ENCODE measurements around the gene RRBP1.
"Not testable (repeated sequence)": the region's sequence is repeated elsewhere in the genome, so short reads cannot be mapped to it uniquely, and the experiment has no call there.

The RRBP1 gene

GRCh38 chr20:17662333-17663039 lies 19.6 kb downstream of the RRBP1 start:
- peak; percentile 79 for DNase-seq

GRCh38 chr20:17661121-17661744 lies 20.8 kb downstream of the RRBP1 start:
- DNase-seq: peak; percentile 45

- no peak for DNase-seq
These were observed 21.4 kb downstream of the RRBP1 start for GRCh38 chr20:17660667-17661066.

- DNase-seq: no peak
These were observed 22.2 kb downstream of the RRBP1 start for GRCh38 chr20:17659801-17660200.

- not testable (repeated sequence) for DNase-seq
These were observed 22.7 kb downstream of the RRBP1 start for GRCh38 chr20:17659344-17659743.

GRCh38 chr20:17658648-17658993 lies 23.4 kb downstream of the RRBP1 start:
- DNase-seq: no peak

GRCh38 chr20:17657898-17658647 lies 24.0 kb downstream of the RRBP1 start:
- DNase-seq: no peak

GRCh38 chr20:17657079-17657825 lies 24.8 kb downstream of the RRBP1 start:
- no peak for DNase-seq

GRCh38 chr20:17655865-17656479 lies 26.1 kb downstream of the RRBP1 start:
- no peak for DNase-seq

- peak; percentile 43 for DNase-seq
These were observed 26.8 kb downstream of the RRBP1 start for GRCh38 chr20:17655286-17655651.

- peak; percentile 59 for DNase-seq
These were observed 27.3 kb downstream of the RRBP1 start for GRCh38 chr20:17654649-17655285.

GRCh38 chr20:17653835-17654648 lies 28.0 kb downstream of the RRBP1 start:
- no peak for DNase-seq

GRCh38 chr20:17652411-17652810 lies 29.6 kb downstream of the RRBP1 start:
- DNase-seq: no peak

GRCh38 chr20:17651760-17652388 lies 30.2 kb downstream of the RRBP1 start:
- DNase-seq: no peak

- peak; percentile 39 for DNase-seq
These were observed 30.8 kb downstream of the RRBP1 start for GRCh38 chr20:17651129-17651759.

- DNase-seq: no peak
These were observed 31.5 kb downstream of the RRBP1 start for GRCh38 chr20:17650301-17651128.

GRCh38 chr20:17648791-17649730 lies 33.0 kb downstream of the RRBP1 start:
- no peak for DNase-seq

GRCh38 chr20:17648315-17648646 lies 33.8 kb downstream of the RRBP1 start:
- no peak for DNase-seq
